GM18517 (cell line): ENCODE results near the gene SSNA1.

Source experiments
- ATAC-seq: cut with Tn5 transposase; IDR thresholded peaks from one replicate; pipeline ENCODE4 v1.9.1; 2021; ENCODE audit warnings: mild to moderate bottlenecking, moderate library complexity; ENCODE audit not compliant: unreplicated experiment

The SSNA1 gene

GRCh38 chr9:137218754-137219271, 30.3 kb downstream of the SSNA1 start:
- ATAC-seq = no peak

- no peak for ATAC-seq
Measured at GRCh38 chr9:137219757-137220316, 31.4 kb downstream of the SSNA1 start.

GRCh38 chr9:137220317-137221094, 32.0 kb downstream of the SSNA1 start:
- ATAC-seq = no peak

- no peak for ATAC-seq
Measured at GRCh38 chr9:137221095-137221505, 32.6 kb downstream of the SSNA1 start.

GRCh38 chr9:137221506-137222111, 33.1 kb downstream of the SSNA1 start:
- no peak for ATAC-seq

GRCh38 chr9:137222190-137223077, 34.0 kb downstream of the SSNA1 start, which contains the start of gene RNF208:
Gene RNF208 (minus strand): TSS chr9:137222240. CDS start chr9:137221212, 1,028 bp downstream.
- no peak for ATAC-seq

- ATAC-seq = peak; percentile 72
Measured at GRCh38 chr9:137223078-137223970, 34.8 kb downstream of the SSNA1 start.

- no peak for ATAC-seq
Measured at GRCh38 chr9:137224830-137225694, 36.6 kb downstream of the SSNA1 start, which contains the start of gene CYSRT1. Gene CYSRT1 (plus strand): TSS chr9:137225174. CDS start chr9:137225622, 448 bp downstream.

GRCh38 chr9:137225699-137226331, 37.3 kb downstream of the SSNA1 start:
- no peak for ATAC-seq

GRCh38 chr9:137226338-137227053, 38.0 kb downstream of the SSNA1 start:
- no peak for ATAC-seq

- no peak for ATAC-seq
Measured at GRCh38 chr9:137227054-137227852, 38.8 kb downstream of the SSNA1 start, which contains the start of gene RNF224. Gene RNF224 (plus strand): TSS chr9:137227502. CDS start chr9:137228336, 834 bp downstream.

- no peak for ATAC-seq
Measured at GRCh38 chr9:137227853-137228505, 39.5 kb downstream of the SSNA1 start.

GRCh38 chr9:137228506-137228967, 40.1 kb downstream of the SSNA1 start:
- no peak for ATAC-seq

GRCh38 chr9:137228968-137229896, 40.8 kb downstream of the SSNA1 start:
- no peak for ATAC-seq
